ENCODE measurements around the gene ZNF774. TPM values are rescaled to one million over a fixed set of nuclear protein-coding genes. Genes with fewer than 3 reads are reported as not detected.
"Not testable (repeated sequence)": the region's sequence is repeated elsewhere in the genome, so short reads cannot be mapped to it uniquely, and the experiment has no call there.

The ZNF774 gene
- total RNA-seq (2014; rRNA removed; shearing (Covaris generic)), result 0.66 and 4.1 TPM in 2 replicates

- no peaks in the 10 kb centered on the region for H3K9me3 ChIP-seq (replicated peaks)
- H3K36me3 ChIP-seq, result no peaks in the 10 kb centered on the region
- peaks cover 7% of the 10 kb centered on the region for H3K4me1 ChIP-seq (replicated peaks)
- peak; percentile 93 to 95 for DNase-seq (ENCODE audit: low read depth in 1 of 2, low spot score in 2 of 2)
- H3K4me3 ChIP-seq, result peak within 1 kb of the TSS; percentile 54
- H3K27me3 ChIP-seq (replicated peaks), result no peaks in the 10 kb centered on the region
- H3K27ac ChIP-seq, result peak within 1 kb of the TSS; percentile 32
Observed at GRCh38 chr15:90352107-90352893, at the start of gene ZNF774. Gene ZNF774 (plus strand): TSS chr15:90352284. CDS start chr15:90354661, 2,377 bp downstream.

GRCh38 chr15:90305355-90305754, 46.7 kb upstream of the ZNF774 start:
- not testable (repeated sequence) for H3K4me1 ChIP-seq (replicated peaks); H3K36me3 ChIP-seq; H3K4me3 ChIP-seq; H3K27ac ChIP-seq; H3K9me3 ChIP-seq (replicated peaks); DNase-seq (ENCODE audit: low read depth in 1 of 2, low spot score in 2 of 2); H3K27me3 ChIP-seq (replicated peaks)

- H3K36me3 ChIP-seq, result no peaks in the 10 kb centered on the region
Observed at GRCh38 chr15:90305932-90306331, 46.2 kb upstream of the ZNF774 start.

GRCh38 chr15:90306560-90306959, 45.5 kb upstream of the ZNF774 start:
- H3K27ac ChIP-seq, result no peak overlapping the region
- H3K27me3 ChIP-seq (replicated peaks), result no peaks in the 10 kb centered on the region
- no peaks in the 10 kb centered on the region for H3K4me1 ChIP-seq (replicated peaks)
- H3K4me3 ChIP-seq, result no peak overlapping the region
- no peak for DNase-seq (ENCODE audit: low read depth in 1 of 2, low spot score in 2 of 2)
- H3K9me3 ChIP-seq (replicated peaks), result no peaks in the 10 kb centered on the region
- no peaks in the 10 kb centered on the region for H3K36me3 ChIP-seq

More at GRCh38 chr15:90305932-90306331, 46.2 kb upstream of the ZNF774 start:
- Histone ChIP-seq H3K9me3 (replicated peaks) (no peaks in the 10 kb centered on the region), H3K4me3 (no peak overlapping the region), H3K27ac (no peak overlapping the region), H3K27me3 (replicated peaks) (no peaks in the 10 kb centered on the region), H3K4me1 (replicated peaks) (peaks cover 4% of the 10 kb centered on the region)
- no peak for DNase-seq (ENCODE audit: low read depth in 1 of 2, low spot score in 2 of 2)

GRCh38 chr15:90307661-90308060, 44.4 kb upstream of the ZNF774 start:
- DNase-seq (ENCODE audit: low read depth in 1 of 2, low spot score in 2 of 2), result no peak
- no peaks in the 10 kb centered on the region for H3K27me3 ChIP-seq (replicated peaks)
- H3K4me1 ChIP-seq (replicated peaks), result no peaks in the 10 kb centered on the region
- no peak overlapping the region for H3K4me3 ChIP-seq
- no peak overlapping the region for H3K27ac ChIP-seq
- no peaks in the 10 kb centered on the region for H3K9me3 ChIP-seq (replicated peaks)
- H3K36me3 ChIP-seq, result no peaks in the 10 kb centered on the region

- Histone ChIP-seq H3K4me1 (replicated peaks) (no peaks in the 10 kb centered on the region), H3K4me3 (no peak overlapping the region), H3K27me3 (replicated peaks) (no peaks in the 10 kb centered on the region), H3K36me3 (no peaks in the 10 kb centered on the region), H3K9me3 (replicated peaks) (no peaks in the 10 kb centered on the region), H3K27ac (no peak overlapping the region)
- no peak for DNase-seq (ENCODE audit: low read depth in 1 of 2, low spot score in 2 of 2)
Observed at GRCh38 chr15:90309020-90309419, 43.1 kb upstream of the ZNF774 start.

- Histone ChIP-seq H3K4me1 (replicated peaks) (peaks cover 7% of the 10 kb centered on the region; the same call in 1 of the 2 replicates), H3K4me3 (no peak overlapping the region), H3K9me3 (replicated peaks) (0 out of 2 replicates have a peak, but pooled peaks cover 2% of the 10 kb centered on the region), H3K27me3 (replicated peaks) (no peaks in the 10 kb centered on the region), H3K27ac (no peak overlapping the region), H3K36me3 (no peaks in the 10 kb centered on the region)
- DNase-seq (ENCODE audit: low read depth in 1 of 2, low spot score in 2 of 2), result no peak
Observed at GRCh38 chr15:90315278-90315982, 36.7 kb upstream of the ZNF774 start.

GRCh38 chr15:90316139-90316538, 35.9 kb upstream of the ZNF774 start:
- 0 out of 2 replicates have a peak, but pooled peaks cover 2% of the 10 kb centered on the region for H3K9me3 ChIP-seq (replicated peaks)
- no peaks in the 10 kb centered on the region for H3K27me3 ChIP-seq (replicated peaks)
- no peak overlapping the region for H3K4me3 ChIP-seq
- no peaks in the 10 kb centered on the region for H3K36me3 ChIP-seq
- H3K27ac ChIP-seq, result no peak overlapping the region
- peaks cover 9% of the 10 kb centered on the region; the same call in 1 of the 2 replicates for H3K4me1 ChIP-seq (replicated peaks)
- DNase-seq (ENCODE audit: low read depth in 1 of 2, low spot score in 2 of 2), result no peak

- no peak for DNase-seq (ENCODE audit: low read depth in 1 of 2, low spot score in 2 of 2)
- Histone ChIP-seq H3K4me1 (replicated peaks) (peaks cover 23% of the 10 kb centered on the region), H3K27ac (no peak overlapping the region), H3K9me3 (replicated peaks) (0 out of 2 replicates have a peak, but pooled peaks cover 2% of the 10 kb centered on the region), H3K27me3 (replicated peaks) (no peaks in the 10 kb centered on the region), H3K36me3 (no peaks in the 10 kb centered on the region), H3K4me3 (no peak overlapping the region)
Observed at GRCh38 chr15:90318591-90318990, 33.5 kb upstream of the ZNF774 start.

GRCh38 chr15:90320062-90320884, 31.8 kb upstream of the ZNF774 start:
- Histone ChIP-seq H3K4me1 (replicated peaks) (peaks cover 23% of the 10 kb centered on the region), H3K27me3 (replicated peaks) (no peaks in the 10 kb centered on the region), H3K9me3 (replicated peaks) (0 out of 2 replicates have a peak, but pooled peaks cover 2% of the 10 kb centered on the region), H3K4me3 (no peak overlapping the region), H3K36me3 (no peaks in the 10 kb centered on the region), H3K27ac (no peak overlapping the region; the same call in 1 of the 2 replicates)
- peak; percentile 80 to 84 for DNase-seq (ENCODE audit: low read depth in 1 of 2, low spot score in 2 of 2)

GRCh38 chr15:90320885-90321278, 31.2 kb upstream of the ZNF774 start:
- Histone ChIP-seq H3K36me3 (no peaks in the 10 kb centered on the region), H3K27ac (no peak overlapping the region), H3K4me3 (no peak overlapping the region), H3K27me3 (replicated peaks) (no peaks in the 10 kb centered on the region), H3K9me3 (replicated peaks) (0 out of 2 replicates have a peak, but pooled peaks cover 2% of the 10 kb centered on the region), H3K4me1 (replicated peaks) (peaks cover 23% of the 10 kb centered on the region)
- no peak for DNase-seq (ENCODE audit: low read depth in 1 of 2, low spot score in 2 of 2)

GRCh38 chr15:90322538-90322937, 29.5 kb upstream of the ZNF774 start:
- Histone ChIP-seq H3K4me3 (no peak overlapping the region), H3K9me3 (replicated peaks) (0 out of 2 replicates have a peak, but pooled peaks cover 2% of the 10 kb centered on the region), H3K36me3 (no peaks in the 10 kb centered on the region), H3K4me1 (replicated peaks) (peaks cover 23% of the 10 kb centered on the region), H3K27ac (0 out of 2 replicates have a peak overlapping the region, but pooled peaks have one; percentile 20), H3K27me3 (replicated peaks) (no peaks in the 10 kb centered on the region)
- peak in 1 of 2 experiments; percentile 52 for DNase-seq (ENCODE audit: low read depth in 1 of 2, low spot score in 2 of 2)

- Histone ChIP-seq H3K27ac (no peak overlapping the region), H3K27me3 (replicated peaks) (no peaks in the 10 kb centered on the region), H3K9me3 (replicated peaks) (no peaks in the 10 kb centered on the region), H3K4me1 (replicated peaks) (peaks cover 14% of the 10 kb centered on the region), H3K36me3 (no peaks in the 10 kb centered on the region), H3K4me3 (no peak overlapping the region)
- DNase-seq (ENCODE audit: low read depth in 1 of 2, low spot score in 2 of 2), result no peak
Observed at GRCh38 chr15:90325726-90326125, 26.4 kb upstream of the ZNF774 start.
